K562 (cell line): ENCODE data around the gene BTRC. TPM values are rescaled to one million over a fixed set of nuclear protein-coding genes. Genes with fewer than 3 reads are reported as not detected.

Source experiments
- ATAC-seq: fragments of 200-7000 bp; cut with Tn5 transposase; 3 replicates; pipeline ENCODE4 v1.9.1; 2020; ENCODE audit warnings: moderate library complexity
- BruUV-seq: library from RNA; stranded (reverse); fragments of 400-500 nt; replicated peaks from 2 replicates; lab custom pipeline; 2021; lab: Mats Ljungman, UMichigan
- CTCF ChIA-PET: fragments of 300-600 bp; formaldehyde crosslinking; extraction: SDS; loops from one replicate; lab custom pipeline; 2021; ENCODE audit warnings: low intra/inter-chr PET ratio; lab: Yijun Ruan, JAX
- POLR2A ChIA-PET: fragments of 300-600, 350-650 bp; sonication (Branson Sonifier 250); formaldehyde crosslinking; extraction: SDS; loops from one replicate; lab custom pipeline; 2021; ENCODE audit warnings: antibody characterized with exemption, inconsistent platforms; lab: Yijun Ruan, JAX
- DNase-seq, 4 experiments: peaks; one replicate each; pipeline versions ENCODE4 v3.0.0 to v3.0.0-alpha.2; 2011 to 2018; ENCODE audit warnings: low spot score in 3 of 4, mixed read lengths in 3 of 4; ENCODE audit errors: extremely low read depth in 1 of 4
- FAIRE-seq: peaks from 2 replicates; lab custom pipeline; 2011; peaks lifted over from hg19 to GRCh38; lab: Jason Lieb, UNC
- H2AFZ ChIP-seq: 2 replicates; pipeline ENCODE4 v1.6.0; 2011; ENCODE audit warnings: low read depth, low read length, control low read depth, inconsistent platforms
- H3K27ac ChIP-seq: fragments of 200-600 bp; 3 replicates; pipeline ENCODE4 v1.8.0; 2011; ENCODE audit warnings: low read depth, mild to moderate bottlenecking, control low read depth, inconsistent platforms, low read length, moderate library complexity, mixed read lengths; ENCODE audit errors: extremely low read depth
- H3K27me3 ChIP-seq, 2 experiments: fragments of 300-600 bp in 1 of 2; 2 replicates in 1 of 2; 3 replicates in 1 of 2; pipeline versions ENCODE4 v1.6.0 to v1.8.0; 2011; ENCODE audit warnings: inconsistent platforms in 2 of 2, low read length in 2 of 2, mild to moderate bottlenecking in 1 of 2, mixed read lengths in 1 of 2, moderate library complexity in 1 of 2; ENCODE audit not compliant: control insufficient read depth in 2 of 2, insufficient read depth in 2 of 2
- H3K36me3 ChIP-seq: fragments of 300-600 bp; 3 replicates; pipeline ENCODE4 v1.8.0; 2011; ENCODE audit warnings: mild to moderate bottlenecking, low read length, inconsistent platforms; ENCODE audit not compliant: control insufficient read depth, insufficient read depth
- H3K4me1 ChIP-seq, 2 experiments: fragments of 200-600 bp in 1 of 2; replicated peaks in 1 of 2; 2 replicates in 1 of 2; 3 replicates in 1 of 2; pipeline versions ENCODE4 v1.5.1 to v1.8.0; 2011; ENCODE audit warnings: inconsistent platforms in 2 of 2, low read length in 2 of 2, mild to moderate bottlenecking in 1 of 2, mixed read lengths in 1 of 2, moderate library complexity in 1 of 2; ENCODE audit not compliant: control insufficient read depth in 2 of 2, insufficient read depth in 2 of 2
- H3K4me2 ChIP-seq: 2 replicates; pipeline ENCODE4 v1.6.1; 2011; ENCODE audit warnings: low read length, control low read depth, inconsistent platforms, mixed read lengths; ENCODE audit not compliant: insufficient read depth
- H3K4me3 ChIP-seq: fragments of 200-600 bp; sonication (generic), shearing (Covaris generic); 2 replicates; pipeline ENCODE4 v1.5.1; 2016; ENCODE audit warnings: control low read depth, inconsistent platforms
- H3K79me2 ChIP-seq: fragments of 200-600 bp; 3 replicates; pipeline ENCODE4 v1.8.0; 2011; ENCODE audit warnings: low read length, inconsistent platforms; ENCODE audit not compliant: control insufficient read depth, insufficient read depth
- H3K9ac ChIP-seq, 2 experiments: 2 replicates each; pipeline versions ENCODE4 v1.6.0 to v1.6.1; 2011; ENCODE audit warnings: low read depth in 2 of 2, low read length in 2 of 2, control low read depth in 1 of 2, inconsistent platforms in 1 of 2, mild to moderate bottlenecking in 1 of 2, mixed read lengths in 1 of 2; ENCODE audit not compliant: insufficient read depth in 1 of 2
- H3K9me1 ChIP-seq: one replicate; pipeline ENCODE4 v1.6.0; 2011; ENCODE audit warnings: inconsistent platforms, mild to moderate bottlenecking, low read length, moderate library complexity; ENCODE audit not compliant: control insufficient read depth, insufficient read depth
- H3K9me3 ChIP-seq: replicated peaks from 2 replicates; pipeline ENCODE4 v1.5.1; 2011; ENCODE audit warnings: low read depth, low read length, inconsistent platforms; ENCODE audit not compliant: control insufficient read depth, insufficient read depth
- H4K20me1 ChIP-seq: replicated peaks from 2 replicates; pipeline ENCODE4 v1.6.1; 2011; ENCODE audit warnings: low read length, inconsistent platforms, mixed read lengths; ENCODE audit not compliant: control insufficient read depth, insufficient read depth
- BACH1 ChIP-seq: fragments of 200-800 bp; sonication (Bioruptor generic); IDR thresholded peaks from 2 replicates; pipeline ENCODE4 v1.6.1; 2016; ENCODE audit warnings: missing genetic modification characterization, missing compliant biosample characterization
- CC2D1A ChIP-seq: fragments of 450-650 bp; IDR thresholded peaks from 2 replicates; pipeline ENCODE4 v1.6.1; 2017; ENCODE audit warnings: mild to moderate bottlenecking
- KLF1 ChIP-seq: fragments of 450-650 bp; IDR thresholded peaks from 2 replicates; pipeline ENCODE4 v1.6.1; 2016; ENCODE audit warnings: missing genetic modification characterization, missing compliant biosample characterization
- MAZ ChIP-seq, 2 experiments: fragments of 450-650 bp in 1 of 2; sonication (generic) in 1 of 2; formaldehyde crosslinking; IDR thresholded peaks in 1 of 2; conservative IDR thresholded peaks in 1 of 2; 2 replicates each; pipeline versions ENCODE4 v1.4.0 to v1.5.0; 2020; ENCODE audit warnings: mild to moderate bottlenecking in 1 of 2, missing genetic modification reagents in 1 of 2
- NCOR1 ChIP-seq: fragments of 450-650 bp; IDR thresholded peaks from 2 replicates; pipeline ENCODE4 v1.6.1; 2016; ENCODE audit warnings: mild to moderate bottlenecking, moderate library complexity
- NFYB ChIP-seq: IDR thresholded peaks from 2 replicates; pipeline ENCODE4 v1.6.1; 2011; ENCODE audit warnings: mild to moderate bottlenecking, moderate library complexity; ENCODE audit not compliant: insufficient read length; ENCODE audit errors: extremely low read depth
- POLR3A ChIP-seq: IDR thresholded peaks from 2 replicates; pipeline ENCODE4 v1.6.1; 2011; ENCODE audit warnings: borderline replicate concordance, mild to moderate bottlenecking, moderate library complexity; ENCODE audit not compliant: insufficient read length, insufficient read depth; ENCODE audit errors: extremely low read depth
- SRSF3 ChIP-seq: fragments of 200-400 bp; formaldehyde crosslinking; IDR thresholded peaks from 2 replicates; pipeline ENCODE4 v1.6.1; 2016; ENCODE audit warnings: mild to moderate bottlenecking, low read length, moderate library complexity; ENCODE audit not compliant: insufficient read depth
- STAG1 ChIP-seq: sonication (generic); formaldehyde crosslinking; IDR thresholded peaks from 2 replicates; pipeline ENCODE4 v1.5.0; 2020; ENCODE audit warnings: missing genetic modification reagents, borderline replicate concordance
- ZFP1 ChIP-seq: fragments of 450-650 bp; formaldehyde crosslinking; IDR thresholded peaks from 2 replicates; pipeline ENCODE4 v1.4.0; 2020; ENCODE audit warnings: mild to moderate bottlenecking, mixed read lengths
- ZFX ChIP-seq: sonication (generic); formaldehyde crosslinking; IDR thresholded peaks from 2 replicates; pipeline ENCODE4 v1.8.0; 2022; ENCODE audit warnings: mild to moderate bottlenecking, missing genetic modification reagents, moderate library complexity
- ZNF124 ChIP-seq: sonication (generic); formaldehyde crosslinking; IDR thresholded peaks from 2 replicates; pipeline ENCODE4 v1.8.1; 2022; ENCODE audit warnings: missing genetic modification reagents
- ZNF316 ChIP-seq: fragments of 450-650 bp; IDR thresholded peaks from 2 replicates; pipeline ENCODE4 v1.6.1; 2016
- ZNF347 ChIP-seq: fragments of 450-650 bp; formaldehyde crosslinking; IDR thresholded peaks from 2 replicates; pipeline ENCODE4 v1.4.0; 2020; ENCODE audit warnings: low read depth, mild to moderate bottlenecking, moderate library complexity
- WGBS: fragments of 100-300 bp; shearing (Covaris generic); methylation state at CpG from one replicate; pipeline ENCODE4 v1.1.6; 2016; ENCODE audit warnings: low coverage, mixed read lengths; ENCODE audit not compliant: insufficient coverage; ENCODE audit errors: missing lambda C conversion rate; 5-methylcytosine and 5-hydroxymethylcytosine counted together
- in situ Hi-C: fragments of 300-500 bp; cut with MboI; formaldehyde crosslinking; loops from 4 replicates; pipeline ENCODE4 v1.15.0; 2018; ENCODE audit warnings: inconsistent platforms, mixed read lengths
- intact Hi-C: fragments of 100-400 bp; cut with micrococcal nuclease; formaldehyde crosslinking; loops from 2 replicates; pipeline ENCODE4 v1.14.2; 2022
- polyA plus RNA-seq, 8 experiments: library from polyadenylated mRNA; depleted of rRNA in 4 of 8; stranded (reverse) in 5 of 8; unstranded in 3 of 8; fragments of >200 nt; fragmentation: Nextera tagmentation in 2 of 8; fragmentation: Illumina TruSeq in 1 of 8; extraction: Ambion mirVana in 2 of 8; extraction: Trizol in 1 of 8; gene quantifications; 2 replicates each; pipeline versions ENCODE4 v1.2.1 to v1.2.3, GENCODE V29; 2011 to 2014; ENCODE audit warnings: inconsistent platforms in 1 of 8, missing spikeins in 1 of 8
- total RNA-seq, 7 experiments: library from RNA; depleted of rRNA in 6 of 7; stranded (reverse); fragments of >200 nt in 6 of 7; fragmentation: Illumina TruSeq in 2 of 7; extraction: Trizol in 2 of 7; gene quantifications; 2 replicates each; pipeline versions ENCODE4 v1.2.1 to v1.2.3, GENCODE V29; 2011 to 2021; ENCODE audit warnings: low replicate concordance in 1 of 7
- TF ChIP-seq, protein P1 (sequence below): fragments of 450-650 bp; IDR thresholded peaks from 2 replicates; pipeline ENCODE4 v1.6.1; 2018; ENCODE audit warnings: mild to moderate bottlenecking, low read depth; ENCODE audit not compliant: partially characterized antibody
- TF ChIP-seq, protein P2 (sequence below), 2 experiments: IDR thresholded peaks in 1 of 2; conservative IDR thresholded peaks in 1 of 2; 2 replicates each; pipeline ENCODE4 v1.6.1; 2016; ENCODE audit warnings: low read depth in 2 of 2, mild to moderate bottlenecking in 1 of 2, missing compliant biosample characterization in 1 of 2, missing genetic modification characterization in 1 of 2, moderate library complexity in 1 of 2
- TF ChIP-seq, protein P3 (sequence below): sonication (generic); formaldehyde crosslinking; IDR thresholded peaks from 2 replicates; pipeline ENCODE4 v1.8.1; 2023; ENCODE audit warnings: mild to moderate bottlenecking, missing genetic modification reagents

BTRC gene
- total and polyA plus RNA-seq, 9 of the 15 experiments (the other 6 are each of a cell fraction or from before 2014, with no cell fraction given): 1.6 to 15.4 (median 7.0) TPM

DNA sequence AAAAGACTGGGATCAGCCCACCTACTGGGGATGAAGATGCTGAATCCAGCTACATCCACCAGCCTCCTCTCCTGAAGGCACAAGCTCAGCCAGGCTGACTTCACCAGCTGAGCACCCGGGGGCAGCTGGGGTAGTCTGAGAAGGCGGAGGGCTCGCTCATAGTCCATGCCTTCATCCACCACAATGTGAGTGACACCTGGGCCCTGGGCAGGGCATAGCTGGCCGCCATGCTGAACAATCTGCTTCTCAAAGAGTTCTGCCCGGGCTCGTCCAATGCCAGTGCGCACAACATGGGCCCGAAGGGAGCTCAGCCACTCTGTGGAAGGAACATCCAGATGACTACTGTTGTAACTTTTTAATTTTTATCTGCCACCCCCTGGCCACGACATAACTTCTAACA, 231.9 kb downstream of the BTRC start:
- ATAC-seq (no peak), FAIRE-seq (no peak), DNase-seq (no peak)
- H3K27ac ChIP-seq: no peak overlapping the region
- no peaks in the 10 kb centered on the region for H3K27me3 ChIP-seq
- no peaks in the 10 kb centered on the region for H3K9me1 ChIP-seq
- ChIA-PET POLR2A (no interaction called here), CTCF (no interaction called here)
- peaks cover 15% of the 10 kb centered on the region for H3K79me2 ChIP-seq
- no peak overlapping the region for H2AFZ ChIP-seq
- H3K4me2 ChIP-seq: no peak overlapping the region
- no TSS peak for BruUV-seq
- intact Hi-C loops (no loop called here), in situ Hi-C loops (no loop called here)
- 88% methylated on average over 6 of the region's 9 CpGs for WGBS
- no peaks in the 10 kb centered on the region for H3K9me3 ChIP-seq
- no peaks in the 10 kb centered on the region for H4K20me1 ChIP-seq
- H3K4me3 ChIP-seq: no peak overlapping the region
- H3K36me3 ChIP-seq: peaks cover 29% of the 10 kb centered on the region; the same call in 2 of the 3 replicates
- H3K9ac ChIP-seq: peak overlapping the region in 1 of 2 experiments; percentile 50; a peak in 1 of 4 replicates
- H3K4me1 ChIP-seq: peaks cover 2 to 11% of the 10 kb centered on the region in 2 experiments; a peak in 2 of 5 replicates
- TF ChIP-seq, protein P1, sequence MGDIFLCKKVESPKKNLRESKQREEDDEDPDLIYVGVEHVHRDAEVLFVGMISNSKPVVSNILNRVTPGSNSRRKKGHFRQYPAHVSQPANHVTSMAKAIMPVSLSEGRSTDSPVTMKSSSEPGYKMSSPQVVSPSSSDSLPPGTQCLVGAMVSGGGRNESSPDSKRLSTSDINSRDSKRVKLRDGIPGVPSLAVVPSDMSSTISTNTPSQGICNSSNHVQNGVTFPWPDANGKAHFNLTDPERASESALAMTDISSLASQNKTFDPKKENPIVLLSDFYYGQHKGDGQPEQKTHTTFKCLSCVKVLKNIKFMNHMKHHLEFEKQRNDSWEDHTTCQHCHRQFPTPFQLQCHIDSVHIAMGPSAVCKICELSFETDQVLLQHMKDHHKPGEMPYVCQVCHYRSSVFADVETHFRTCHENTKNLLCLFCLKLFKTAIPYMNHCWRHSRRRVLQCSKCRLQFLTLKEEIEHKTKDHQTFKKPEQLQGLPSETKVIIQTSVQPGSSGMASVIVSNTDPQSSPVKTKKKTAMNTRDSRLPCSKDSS: no peak
- TF ChIP-seq, protein P2, sequence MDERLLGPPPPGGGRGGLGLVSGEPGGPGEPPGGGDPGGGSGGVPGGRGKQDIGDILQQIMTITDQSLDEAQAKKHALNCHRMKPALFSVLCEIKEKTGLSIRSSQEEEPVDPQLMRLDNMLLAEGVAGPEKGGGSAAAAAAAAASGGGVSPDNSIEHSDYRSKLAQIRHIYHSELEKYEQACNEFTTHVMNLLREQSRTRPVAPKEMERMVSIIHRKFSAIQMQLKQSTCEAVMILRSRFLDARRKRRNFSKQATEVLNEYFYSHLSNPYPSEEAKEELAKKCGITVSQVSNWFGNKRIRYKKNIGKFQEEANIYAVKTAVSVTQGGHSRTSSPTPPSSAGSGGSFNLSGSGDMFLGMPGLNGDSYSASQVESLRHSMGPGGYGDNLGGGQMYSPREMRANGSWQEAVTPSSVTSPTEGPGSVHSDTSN (CRISPR knock-in tag; IDR thresholded peaks at IDR 0.05; ENCODE audit: low read depth): no peak
- TF ChIP-seq, protein P2 (tag; conservative IDR thresholded peaks at IDR 0.05; ENCODE audit: low read depth): no peak
- TF ChIP-seq POLR3A (no peak), ZFP1 (CRISPR knock-in tag) (no peak), KLF1 (tag) (no peak), NFYB (no peak), CC2D1A (no peak), SRSF3 (no peak), ZNF124 (CRISPR knock-in tag) (no peak), STAG1 (CRISPR knock-in tag) (no peak), MAZ (CRISPR knock-in tag; conservative IDR thresholded peaks at IDR 0.05 in 1 of 2, IDR thresholded peaks at IDR 0.05 in 1 of 2) (no peak), ZFX (CRISPR knock-in tag) (no peak), NCOR1 (no peak), ZNF316 (no peak), ZNF347 (CRISPR knock-in tag) (no peak), BACH1 (tag) (no peak)
- TF ChIP-seq, protein P3, sequence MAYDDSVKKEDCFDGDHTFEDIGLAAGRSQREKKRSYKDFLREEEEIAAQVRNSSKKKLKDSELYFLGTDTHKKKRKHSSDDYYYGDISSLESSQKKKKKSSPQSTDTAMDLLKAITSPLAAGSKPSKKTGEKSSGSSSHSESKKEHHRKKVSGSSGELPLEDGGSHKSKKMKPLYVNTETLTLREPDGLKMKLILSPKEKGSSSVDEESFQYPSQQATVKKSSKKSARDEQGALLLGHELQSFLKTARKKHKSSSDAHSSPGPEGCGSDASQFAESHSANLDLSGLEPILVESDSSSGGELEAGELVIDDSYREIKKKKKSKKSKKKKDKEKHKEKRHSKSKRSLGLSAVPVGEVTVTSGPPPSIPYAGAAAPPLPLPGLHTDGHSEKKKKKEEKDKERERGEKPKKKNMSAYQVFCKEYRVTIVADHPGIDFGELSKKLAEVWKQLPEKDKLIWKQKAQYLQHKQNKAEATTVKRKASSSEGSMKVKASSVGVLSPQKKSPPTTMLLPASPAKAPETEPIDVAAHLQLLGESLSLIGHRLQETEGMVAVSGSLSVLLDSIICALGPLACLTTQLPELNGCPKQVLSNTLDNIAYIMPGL (CRISPR knock-in tag): no peak
